CD4-positive, alpha-beta T cell treated with Interleukin-4 for 1 hour (primary cell): ENCODE measurements around the gene TMEM184B.
"Not testable (repeated sequence)": the region's sequence is repeated elsewhere in the genome, so short reads cannot be mapped to it uniquely, and the experiment has no call there.

Source experiments
- DNase-seq, 2 donors: peaks; one replicate each; pipeline ENCODE4 v3.0.0-alpha.2; 2020 to 2022

Gene TMEM184B

GRCh38 chr22:38246046-38246658 is 26.7 kb downstream of the TMEM184B start:
- no peak for DNase-seq

- DNase-seq = no peak
These were observed 28.7 kb downstream of the TMEM184B start for GRCh38 chr22:38244106-38244505.

GRCh38 chr22:38243007-38243765 is 29.6 kb downstream of the TMEM184B start:
- DNase-seq = no peak

GRCh38 chr22:38240734-38241252 is 32.0 kb downstream of the TMEM184B start:
- no peak for DNase-seq

GRCh38 chr22:38239101-38239761 is 33.6 kb downstream of the TMEM184B start:
- DNase-seq = no peak

GRCh38 chr22:38238519-38239071 is 34.2 kb downstream of the TMEM184B start:
- no peak for DNase-seq

GRCh38 chr22:38236786-38237185 is 36.0 kb downstream of the TMEM184B start:
- no peak for DNase-seq

GRCh38 chr22:38235240-38235850 is 37.5 kb downstream of the TMEM184B start:
- DNase-seq = no peak

- not testable (repeated sequence) for DNase-seq
These were observed 39.0 kb downstream of the TMEM184B start for GRCh38 chr22:38233856-38234255.

GRCh38 chr22:38233427-38233826 is 39.4 kb downstream of the TMEM184B start:
- DNase-seq = no peak

GRCh38 chr22:38232196-38232595 is 40.6 kb downstream of the TMEM184B start:
- DNase-seq = no peak

- no peak for DNase-seq
These were observed 41.9 kb downstream of the TMEM184B start for GRCh38 chr22:38230916-38231315.

- DNase-seq = peak; percentile 55 to 60
These were observed 42.5 kb downstream of the TMEM184B start for GRCh38 chr22:38230108-38230825.

GRCh38 chr22:38228873-38229740 is 43.7 kb downstream of the TMEM184B start:
- DNase-seq = no peak

- DNase-seq = no peak
These were observed 44.4 kb downstream of the TMEM184B start for GRCh38 chr22:38228326-38228872.

GRCh38 chr22:38226853-38227649 is 45.8 kb downstream of the TMEM184B start:
- no peak for DNase-seq

- no peak for DNase-seq
These were observed 49.4 kb downstream of the TMEM184B start for GRCh38 chr22:38223289-38223960.

- DNase-seq = no peak
These were observed 50.1 kb downstream of the TMEM184B start for GRCh38 chr22:38222797-38223119.
